Breast epithelium (tissue), 4 donors: ENCODE measurements around the gene RAMP3. TPM values are rescaled to one million over a fixed set of nuclear protein-coding genes. Genes with fewer than 3 reads are reported as not detected.
A peak's percentile ranks its signal among the peaks of the same experiment; 100 is the strongest.

Experiments
- DNase-seq, 2 donors: peaks; one replicate each; pipeline ENCODE4 v3.0.0-alpha.2; 2019; ENCODE audit warnings: low spot score in 2 of 2
- H3K27ac ChIP-seq, 2 donors: fragments of 200-600 bp; sonication (generic) in 1 of 2; one replicate each; pipeline ENCODE4 v1.5.1; 2016 to 2019; ENCODE audit warnings: mild to moderate bottlenecking in 1 of 2
- H3K27me3 ChIP-seq, 2 donors: fragments of 200-600 bp; sonication (generic) in 1 of 2; one replicate each; pipeline versions ENCODE4 v1.5.1 to v1.6.0; 2017 to 2019; ENCODE audit warnings: control low read depth in 1 of 2, mild to moderate bottlenecking in 1 of 2
- H3K36me3 ChIP-seq: fragments of 200-600 bp; one replicate; pipeline ENCODE4 v1.5.1; 2019
- H3K4me1 ChIP-seq, 2 donors: fragments of 200-600 bp; sonication (generic); one replicate each; pipeline ENCODE4 v1.5.1; 2016 to 2019; ENCODE audit warnings: control low read depth in 1 of 2
- H3K4me3 ChIP-seq, 3 donors: fragments of 200-600 bp; sonication (generic); 1 replicate in 2 of 3; 2 replicates in 1 of 3; pipeline ENCODE4 v1.5.1; 2016 to 2019; ENCODE audit warnings: mild to moderate bottlenecking in 3 of 3, moderate library complexity in 2 of 3
- H3K9me3 ChIP-seq, 2 donors: fragments of 200-600 bp; sonication (generic) in 1 of 2; one replicate each; pipeline ENCODE4 v1.5.1; 2016 to 2019; ENCODE audit warnings: control low read depth in 1 of 2
- POLR2A ChIP-seq: fragments of 450-650 bp; IDR thresholded peaks from one replicate; pipeline ENCODE4 v1.6.1; 2016; ENCODE audit warnings: antibody characterized with exemption, mild to moderate bottlenecking, moderate library complexity
- POLR2AphosphoS5 ChIP-seq, 3 donors: sonication (generic); formaldehyde crosslinking; IDR thresholded peaks; one replicate each; pipeline ENCODE4 v1.6.1; 2017; ENCODE audit warnings: antibody characterized with exemption in 3 of 3
- intact Hi-C: fragments of 100-400 bp; cut with DNase I; formaldehyde crosslinking; loops from one replicate; pipeline ENCODE4 v1.15.1; 2023; ENCODE audit warnings: low total_unique reads
- total RNA-seq, 3 donors: library from RNA; depleted of rRNA; stranded (reverse); fragments of >200 nt; gene quantifications; one replicate each; pipeline ENCODE4 v1.1.0, GENCODE V29; 2016
- TF ChIP-seq, protein P1 (sequence below), 3 donors: fragments of 450-650 bp; IDR thresholded peaks; one replicate each; pipeline ENCODE4 v1.5.1; 2016 to 2017; ENCODE audit warnings: antibody characterized with exemption in 3 of 3, mild to moderate bottlenecking in 3 of 3, moderate library complexity in 3 of 3

Gene RAMP3
- total RNA-seq, 3 donors from 2014 or later: 11.7 to 103 (median 76.8) TPM

DNA sequence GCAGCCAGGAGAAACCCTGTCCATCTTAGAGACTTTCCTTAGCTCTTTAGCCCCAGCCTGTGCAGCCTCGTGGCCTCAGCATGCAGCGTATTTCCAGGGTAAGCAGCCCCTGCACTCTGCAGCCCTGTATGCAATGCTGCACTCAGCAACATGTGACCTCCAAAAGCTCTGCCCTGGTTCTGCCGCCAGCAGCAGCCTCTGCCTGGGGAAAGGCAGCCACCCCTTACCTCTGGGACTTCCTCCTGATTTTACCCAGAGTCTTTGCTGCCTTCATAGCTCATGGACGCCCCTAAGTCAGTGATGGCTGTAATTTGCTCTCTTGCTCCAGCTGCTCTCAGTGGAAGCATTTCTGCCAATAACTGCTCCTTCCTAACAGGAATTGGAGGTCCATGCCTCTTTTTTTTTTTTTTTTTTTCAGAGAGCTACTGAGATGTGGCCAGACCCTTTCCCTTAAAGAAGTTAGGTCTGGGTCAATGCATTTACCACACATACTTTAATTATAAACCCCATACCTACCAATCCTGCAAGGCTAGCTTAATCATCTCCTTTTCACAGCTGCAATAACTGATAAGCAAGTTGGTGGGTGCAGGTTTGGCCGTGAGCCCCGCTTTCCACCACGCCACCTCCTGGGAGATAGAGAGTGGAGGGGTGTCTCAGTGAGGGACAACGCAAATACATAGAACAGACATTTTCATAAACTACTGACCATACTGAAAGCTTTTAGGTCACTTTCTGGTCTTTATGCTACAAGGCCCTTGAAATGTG is 71.7 kb downstream of the RAMP3 start:
- no peaks in the 10 kb centered on the region for H3K4me1 ChIP-seq
- no peak overlapping the region for H3K4me3 ChIP-seq
- no peaks in the 10 kb centered on the region for H3K9me3 ChIP-seq
- DNase-seq: no peak
- no peak for TF ChIP-seq POLR2AphosphoS5 (IDR thresholded peaks at IDR 0.05)
- TF ChIP-seq, protein P1, sequence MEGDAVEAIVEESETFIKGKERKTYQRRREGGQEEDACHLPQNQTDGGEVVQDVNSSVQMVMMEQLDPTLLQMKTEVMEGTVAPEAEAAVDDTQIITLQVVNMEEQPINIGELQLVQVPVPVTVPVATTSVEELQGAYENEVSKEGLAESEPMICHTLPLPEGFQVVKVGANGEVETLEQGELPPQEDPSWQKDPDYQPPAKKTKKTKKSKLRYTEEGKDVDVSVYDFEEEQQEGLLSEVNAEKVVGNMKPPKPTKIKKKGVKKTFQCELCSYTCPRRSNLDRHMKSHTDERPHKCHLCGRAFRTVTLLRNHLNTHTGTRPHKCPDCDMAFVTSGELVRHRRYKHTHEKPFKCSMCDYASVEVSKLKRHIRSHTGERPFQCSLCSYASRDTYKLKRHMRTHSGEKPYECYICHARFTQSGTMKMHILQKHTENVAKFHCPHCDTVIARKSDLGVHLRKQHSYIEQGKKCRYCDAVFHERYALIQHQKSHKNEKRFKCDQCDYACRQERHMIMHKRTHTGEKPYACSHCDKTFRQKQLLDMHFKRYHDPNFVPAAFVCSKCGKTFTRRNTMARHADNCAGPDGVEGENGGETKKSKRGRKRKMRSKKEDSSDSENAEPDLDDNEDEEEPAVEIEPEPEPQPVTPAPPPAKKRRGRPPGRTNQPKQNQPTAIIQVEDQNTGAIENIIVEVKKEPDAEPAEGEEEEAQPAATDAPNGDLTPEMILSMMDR (IDR thresholded peaks at IDR 0.05): no peak
- no peak for TF ChIP-seq POLR2A
- no peaks in the 10 kb centered on the region for H3K36me3 ChIP-seq
- peaks cover 0 to 15% of the 10 kb centered on the region in 2 donors for H3K27me3 ChIP-seq
- intact Hi-C loops: no loop called here
- H3K27ac ChIP-seq: no peak overlapping the region

- H3K27me3 ChIP-seq: peaks cover 0 to 15% of the 10 kb centered on the region in 2 donors
- intact Hi-C loops: no loop called here
- TF ChIP-seq, protein P1 (IDR thresholded peaks at IDR 0.05): no peak
- TF ChIP-seq POLR2AphosphoS5 (IDR thresholded peaks at IDR 0.05) (no peak), POLR2A (no peak)
- no peak overlapping the region for H3K4me3 ChIP-seq
- no peaks in the 10 kb centered on the region for H3K36me3 ChIP-seq
- H3K9me3 ChIP-seq: no peaks in the 10 kb centered on the region
- H3K4me1 ChIP-seq: no peaks in the 10 kb centered on the region
- no peak overlapping the region for H3K27ac ChIP-seq
- DNase-seq: no peak
Measured at GRCh38 chr7:45230083-45230482, 72.5 kb downstream of the RAMP3 start.

DNA sequence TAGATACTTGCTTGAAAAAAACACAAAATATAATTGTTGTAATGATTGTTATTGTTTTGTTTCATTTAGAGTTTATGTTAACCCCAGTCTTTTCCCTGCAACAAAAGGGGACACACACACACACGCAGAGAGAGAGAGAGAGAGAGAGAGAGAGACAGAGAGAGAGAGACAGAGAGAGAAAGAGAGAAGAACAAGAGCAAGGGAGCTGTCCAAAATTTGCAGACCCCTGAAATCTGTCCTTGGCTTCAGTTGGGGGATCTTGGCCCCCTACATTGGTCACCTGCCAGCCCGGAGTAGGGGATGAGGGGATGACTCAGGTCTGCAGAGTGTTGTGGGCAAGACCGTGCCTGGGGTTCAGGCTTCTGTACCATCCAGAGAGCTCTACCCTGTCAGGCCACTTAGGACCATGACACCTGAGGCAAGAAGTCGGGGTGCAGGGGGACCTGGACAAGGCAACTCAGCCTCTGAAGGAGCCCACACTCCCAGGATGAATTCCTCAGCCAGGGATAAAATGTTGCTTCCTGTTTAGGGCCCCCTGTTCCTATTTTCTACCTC is 73.1 kb downstream of the RAMP3 start:
- DNase-seq: no peak
- no peaks in the 10 kb centered on the region for H3K4me1 ChIP-seq
- H3K4me3 ChIP-seq: no peak overlapping the region
- no peaks in the 10 kb centered on the region for H3K36me3 ChIP-seq
- peaks cover 0 to 15% of the 10 kb centered on the region in 2 donors for H3K27me3 ChIP-seq
- H3K27ac ChIP-seq: no peak overlapping the region
- H3K9me3 ChIP-seq: no peaks in the 10 kb centered on the region
- intact Hi-C loops: no loop called here
- no peak for TF ChIP-seq POLR2A
- TF ChIP-seq, protein P1 (IDR thresholded peaks at IDR 0.05): no peak
- no peak for TF ChIP-seq POLR2AphosphoS5 (IDR thresholded peaks at IDR 0.05)

DNA sequence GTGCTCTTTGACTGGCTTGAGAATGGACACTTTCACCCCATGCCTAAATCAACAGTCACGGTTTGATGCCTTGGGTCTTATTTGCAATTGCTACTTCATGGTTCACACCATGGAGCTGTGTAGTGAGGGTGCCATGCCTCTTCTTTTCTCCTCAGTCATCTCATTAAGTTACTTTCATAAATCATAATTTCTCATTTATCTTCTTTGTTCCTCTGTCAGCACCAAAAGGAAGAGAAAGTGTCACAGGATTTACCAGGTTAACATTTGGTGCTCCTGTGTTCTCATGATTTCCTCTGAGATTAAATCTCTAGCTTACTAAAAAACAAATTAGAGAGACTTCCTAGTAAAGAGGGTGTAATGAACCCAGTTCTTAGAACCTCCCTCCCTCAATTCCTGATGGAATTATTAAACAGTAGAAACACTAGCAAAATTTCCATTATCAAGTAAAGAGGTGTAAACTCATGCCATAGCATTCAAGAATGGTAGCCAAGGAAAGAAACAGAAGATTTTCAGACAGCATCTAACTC is 75.7 kb downstream of the RAMP3 start:
- H3K4me1 ChIP-seq: no peaks in the 10 kb centered on the region
- H3K4me3 ChIP-seq: no peak overlapping the region
- no peak for DNase-seq
- intact Hi-C loops: no loop called here
- no peaks in the 10 kb centered on the region for H3K9me3 ChIP-seq
- TF ChIP-seq POLR2A: no peak
- TF ChIP-seq POLR2AphosphoS5 (IDR thresholded peaks at IDR 0.05): no peak
- TF ChIP-seq, protein P1 (IDR thresholded peaks at IDR 0.05): no peak
- H3K27me3 ChIP-seq: peaks cover 0 to 5% of the 10 kb centered on the region in 2 donors
- no peaks in the 10 kb centered on the region for H3K36me3 ChIP-seq
- peak overlapping the region in 1 of 2 donors; percentile 16 for H3K27ac ChIP-seq

Other genes starting within 250 kb of the RAMP3 start
- gene MYO1G, start 178.8 kb upstream of the RAMP3 start, total RNA-seq: 1 to 10 TPM; 2.0 to 2.9 (median 2.2) TPM
- gene CCM2, start 157.6 kb upstream of the RAMP3 start, total RNA-seq: 10 to 100 TPM; 32.3 to 45.3 (median 35.4) TPM
- gene NACAD, start 68.8 kb upstream of the RAMP3 start, total RNA-seq: 1 to 10 TPM; 1.2 to 7.5 (median 3.2) TPM
- gene TBRG4, start 46.1 kb upstream of the RAMP3 start, total RNA-seq: 10 to 100 TPM; 37.9 to 63.8 (median 62.3) TPM